M059J (cell line): ENCODE results near the gene OBSCN. TPM values are rescaled to one million over a fixed set of nuclear protein-coding genes. Genes with fewer than 3 reads are reported as not detected.

ENCODE experiments used
- DNase-seq: peaks from one replicate; pipeline ENCODE4 v3.0.0-alpha.2; 2012; ENCODE audit warnings: low read depth
- total RNA-seq: library from RNA; depleted of rRNA; stranded (reverse); fragments of >200 nt; shearing (Covaris generic); gene quantifications from 2 replicates; pipeline ENCODE4 v1.2.3, GENCODE V29; 2014

OBSCN gene
- total RNA-seq, 1 experiment from 2014 or later = 1.9 TPM

- DNase-seq = no peak
Observed at GRCh38 chr1:228289239-228289849, 81.5 kb downstream of the OBSCN start.

- DNase-seq = no peak
Observed at GRCh38 chr1:228289996-228290881, 82.4 kb downstream of the OBSCN start.

GRCh38 chr1:228291906-228292608 lies 84.2 kb downstream of the OBSCN start:
- DNase-seq = peak; percentile 12

- DNase-seq = no peak
Observed at GRCh38 chr1:228292609-228292911, 84.7 kb downstream of the OBSCN start.

- DNase-seq = no peak
Observed at GRCh38 chr1:228293393-228293792, 85.5 kb downstream of the OBSCN start.

- DNase-seq = no peak
Observed at GRCh38 chr1:228293816-228294500, 86.1 kb downstream of the OBSCN start.

- no peak for DNase-seq
Observed at GRCh38 chr1:228294717-228295116, 86.9 kb downstream of the OBSCN start.

GRCh38 chr1:228295201-228295600 lies 87.4 kb downstream of the OBSCN start:
- DNase-seq = no peak

- DNase-seq = no peak
Observed at GRCh38 chr1:228295981-228296380, 88.1 kb downstream of the OBSCN start.

GRCh38 chr1:228297242-228297641 lies 89.4 kb downstream of the OBSCN start:
- DNase-seq = no peak

GRCh38 chr1:228297822-228298221 lies 90.0 kb downstream of the OBSCN start:
- no peak for DNase-seq

- no peak for DNase-seq
Observed at GRCh38 chr1:228298471-228298870, 90.6 kb downstream of the OBSCN start.

- DNase-seq = no peak
Observed at GRCh38 chr1:228299211-228299610, 91.4 kb downstream of the OBSCN start.

GRCh38 chr1:228299901-228300300 lies 92.1 kb downstream of the OBSCN start:
- no peak for DNase-seq

GRCh38 chr1:228302086-228302485 lies 94.2 kb downstream of the OBSCN start:
- DNase-seq = no peak

- DNase-seq = no peak
Observed at GRCh38 chr1:228303596-228303995, 95.8 kb downstream of the OBSCN start.

GRCh38 chr1:228304225-228304624 lies 96.4 kb downstream of the OBSCN start:
- DNase-seq = no peak

- DNase-seq = no peak
Observed at GRCh38 chr1:228304766-228305395, 97.0 kb downstream of the OBSCN start.

GRCh38 chr1:228305721-228306152 lies 97.9 kb downstream of the OBSCN start:
- DNase-seq = no peak

GRCh38 chr1:228306275-228307217 lies 98.7 kb downstream of the OBSCN start:
- DNase-seq = no peak
